Esophagus muscularis mucosa (tissue), 4 donors: Measurements from ENCODE around the gene TANGO2. TPM values are rescaled to one million over a fixed set of nuclear protein-coding genes. Genes with fewer than 3 reads are reported as not detected.

ENCODE experiments used
- DNase-seq: peaks from one replicate; pipeline ENCODE4 v3.0.0-alpha.2; 2017; ENCODE audit errors: extremely low spot score
- H3K27ac ChIP-seq, 4 donors: fragments of 200-600 bp; sonication (generic); replicated peaks in 1 of 4; 1 replicate in 3 of 4; 2 replicates in 1 of 4; pipeline ENCODE4 v1.5.1; 2016 to 2019; ENCODE audit warnings: mild to moderate bottlenecking in 1 of 4
- H3K27me3 ChIP-seq, 4 donors: fragments of 200-600 bp; sonication (generic); one replicate each; pipeline versions ENCODE4 v1.5.1 to v1.6.0; 2016 to 2019
- H3K36me3 ChIP-seq, 4 donors: fragments of 200-600 bp; sonication (generic); one replicate each; pipeline ENCODE4 v1.5.1; 2016 to 2019
- H3K4me1 ChIP-seq, 4 donors: fragments of 200-600 bp; sonication (generic); one replicate each; pipeline ENCODE4 v1.5.1; 2016 to 2019
- H3K4me3 ChIP-seq, 4 donors: fragments of 200-600 bp; sonication (generic); 1 replicate in 2 of 4; 2 replicates in 2 of 4; pipeline ENCODE4 v1.5.1; 2016 to 2019; ENCODE audit warnings: mild to moderate bottlenecking in 4 of 4, moderate library complexity in 1 of 4
- H3K9me3 ChIP-seq, 4 donors: fragments of 200-600 bp; sonication (generic); 1 replicate in 3 of 4; 2 replicates in 1 of 4; pipeline ENCODE4 v1.5.1; 2016 to 2019
- CTCF ChIP-seq, 3 experiments: fragments of 200-600 bp in 2 of 3; fragments of 450-650 bp in 1 of 3; sonication (generic) in 2 of 3; IDR thresholded peaks; one replicate each; pipeline ENCODE4 v1.5.1; 2017 to 2019; ENCODE audit warnings: antibody characterized with exemption in 3 of 3, mild to moderate bottlenecking in 2 of 3, moderate library complexity in 1 of 3
- EP300 ChIP-seq: sonication (generic); formaldehyde crosslinking; IDR thresholded peaks from one replicate; pipeline ENCODE4 v1.6.1; 2017; ENCODE audit warnings: antibody characterized with exemption
- POLR2A ChIP-seq: fragments of 450-650 bp; IDR thresholded peaks from one replicate; pipeline ENCODE4 v1.6.1; 2017; ENCODE audit warnings: antibody characterized with exemption, moderate library complexity, mild to moderate bottlenecking, low read depth
- POLR2AphosphoS5 ChIP-seq, 2 donors: sonication (generic); formaldehyde crosslinking; IDR thresholded peaks; one replicate each; pipeline ENCODE4 v1.6.1; 2017; ENCODE audit warnings: antibody characterized with exemption in 2 of 2
- WGBS: methylation state at CpG from one replicate; pipeline ENCODE4 v1.1.5; 2018; 5-methylcytosine and 5-hydroxymethylcytosine counted together
- intact Hi-C: fragments of 100-400 bp; cut with DNase I; formaldehyde crosslinking; loops from one replicate; pipeline ENCODE4 v1.15.1; 2023
- total RNA-seq, 4 donors: library from RNA; depleted of rRNA; stranded (reverse); fragments of >200 nt; gene quantifications; one replicate each; pipeline versions ENCODE4 v1.1.0 to v1.2.1, GENCODE V29; 2016

Gene TANGO2
- total RNA-seq, 4 donors from 2014 or later: 37.1 to 44.4 (median 42.3) TPM

- no peak for DNase-seq
- intact Hi-C loops: no loop called here
- Histone ChIP-seq H3K27ac (no peak overlapping the region), H3K4me3 (no peak overlapping the region), H3K9me3 (no peaks in the 10 kb centered on the region), H3K36me3 (peaks cover 91 to 100% (median 100%) of the 10 kb centered on the region in 4 donors), H3K27me3 (no peaks in the 10 kb centered on the region), H3K4me1 (peaks cover 0 to 7% (median 0%) of the 10 kb centered on the region in 4 donors)
- 92% methylated on average over 11 of the region's 11 CpGs for WGBS
- TF ChIP-seq POLR2A (no peak), POLR2AphosphoS5 (IDR thresholded peaks at IDR 0.05) (no peak), EP300 (no peak), CTCF (IDR thresholded peaks at IDR 0.05) (no peak)
Measured at GRCh38 chr22:20092477-20092854, 71.6 kb downstream of the TANGO2 start.

- TF ChIP-seq CTCF (IDR thresholded peaks at IDR 0.05) (no peak), EP300 (no peak), POLR2A (no peak), POLR2AphosphoS5 (IDR thresholded peaks at IDR 0.05) (no peak)
- H3K36me3 ChIP-seq: peaks cover 91 to 100% (median 99%) of the 10 kb centered on the region in 4 donors
- WGBS: 86% methylated on average over 10 of the region's 13 CpGs
- peaks cover 0 to 7% (median 0%) of the 10 kb centered on the region in 4 donors for H3K4me1 ChIP-seq
- intact Hi-C loops: no loop called here
- no peak for DNase-seq
- no peaks in the 10 kb centered on the region for H3K27me3 ChIP-seq
- H3K27ac ChIP-seq: no peak overlapping the region
- H3K9me3 ChIP-seq: no peaks in the 10 kb centered on the region
- H3K4me3 ChIP-seq: no peak overlapping the region
Measured at GRCh38 chr22:20093418-20094196, 72.7 kb downstream of the TANGO2 start.

- H3K36me3 ChIP-seq: peaks cover 88 to 100% (median 99%) of the 10 kb centered on the region in 4 donors
- intact Hi-C loops: no loop called here
- no peak overlapping the region for H3K4me3 ChIP-seq
- no peak for DNase-seq
- H3K27me3 ChIP-seq: no peaks in the 10 kb centered on the region
- no peaks in the 10 kb centered on the region for H3K9me3 ChIP-seq
- WGBS: 90% methylated on average over 14 of the region's 15 CpGs
- no peak overlapping the region for H3K27ac ChIP-seq
- peaks cover 0 to 7% (median 0%) of the 10 kb centered on the region in 4 donors for H3K4me1 ChIP-seq
- TF ChIP-seq EP300: no peak
- no peak for TF ChIP-seq POLR2AphosphoS5 (IDR thresholded peaks at IDR 0.05)
Measured at GRCh38 chr22:20094197-20094807, 73.4 kb downstream of the TANGO2 start.

DNA sequence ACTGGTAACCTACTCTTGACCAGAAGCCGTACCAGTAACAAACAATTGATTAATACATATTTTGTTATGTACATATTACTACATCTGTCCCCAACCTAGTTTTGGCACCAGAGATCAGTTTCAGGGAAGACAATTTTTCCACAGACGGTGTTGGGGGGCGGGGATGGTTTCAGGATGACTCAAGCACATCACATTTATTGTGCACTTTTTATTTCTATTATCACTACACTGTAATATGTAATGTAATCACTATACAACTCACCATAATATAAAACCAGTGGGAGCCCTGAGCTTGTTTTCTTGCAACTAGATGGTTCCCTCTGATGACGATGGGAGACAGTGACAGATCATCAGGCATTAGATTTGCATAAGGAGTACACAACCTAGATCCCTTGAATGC, 74.6 kb downstream of the TANGO2 start:
- Histone ChIP-seq H3K27ac (no peak overlapping the region), H3K9me3 (no peaks in the 10 kb centered on the region), H3K4me1 (peaks cover 0 to 7% (median 0%) of the 10 kb centered on the region in 4 donors), H3K27me3 (no peaks in the 10 kb centered on the region), H3K36me3 (peaks cover 84 to 100% (median 99%) of the 10 kb centered on the region in 4 donors), H3K4me3 (no peak overlapping the region)
- WGBS: 90% methylated on average over 4 of the region's 4 CpGs
- TF ChIP-seq CTCF (IDR thresholded peaks at IDR 0.05) (no peak), POLR2AphosphoS5 (IDR thresholded peaks at IDR 0.05) (no peak), EP300 (no peak), POLR2A (no peak)
- DNase-seq: no peak
- intact Hi-C loops: no loop called here

GRCh38 chr22:20096574-20097420, 75.9 kb downstream of the TANGO2 start:
- H3K36me3 ChIP-seq: peaks cover 71 to 100% (median 99%) of the 10 kb centered on the region in 4 donors
- 98% methylated on average over 2 of the region's 2 CpGs for WGBS
- H3K9me3 ChIP-seq: no peaks in the 10 kb centered on the region
- H3K27ac ChIP-seq: no peak overlapping the region
- TF ChIP-seq POLR2A: no peak
- TF ChIP-seq CTCF (IDR thresholded peaks at IDR 0.05): no peak
- TF ChIP-seq POLR2AphosphoS5 (IDR thresholded peaks at IDR 0.05): no peak
- no peak for TF ChIP-seq EP300
- H3K4me3 ChIP-seq: no peak overlapping the region
- H3K27me3 ChIP-seq: no peaks in the 10 kb centered on the region
- intact Hi-C loops: no loop called here
- no peak for DNase-seq
- peaks cover 0 to 7% (median 0%) of the 10 kb centered on the region in 4 donors for H3K4me1 ChIP-seq
